K562 (cell line): ENCODE measurements around the gene SLC26A1. TPM values are rescaled to one million over a fixed set of nuclear protein-coding genes. Genes with fewer than 3 reads are reported as not detected.

Experiments
- ATF1 ChIP-seq, 2 experiments: fragments of 450-650 bp in 1 of 2; IDR thresholded peaks; 2 replicates each; pipeline ENCODE4 v1.6.1; 2016; ENCODE audit warnings: missing compliant biosample characterization in 1 of 2, missing genetic modification characterization in 1 of 2
- BCL6 ChIP-seq: fragments of 250-450 bp; sonication (Bioruptor Pico); IDR thresholded peaks from 2 replicates; pipeline ENCODE4 v1.4.0; 2020
- BRD4 ChIP-seq: fragments of 200-600 bp; sonication (generic); IDR thresholded peaks from 2 replicates; pipeline ENCODE4 v1.6.1; 2017; ENCODE audit warnings: inconsistent platforms
- CREM ChIP-seq: IDR thresholded peaks from 2 replicates; pipeline ENCODE4 v1.6.1; 2014; ENCODE audit warnings: antibody characterized with exemption, low read depth
- HBP1 ChIP-seq: fragments of 450-650 bp; formaldehyde crosslinking; IDR thresholded peaks from 2 replicates; pipeline ENCODE4 v1.4.0; 2022; ENCODE audit warnings: missing genetic modification characterization
- PPARD ChIP-seq: fragments of 250-450 bp; sonication (Bioruptor Pico); IDR thresholded peaks from 2 replicates; pipeline ENCODE4 v1.8.0; 2022; ENCODE audit warnings: inconsistent platforms, mild to moderate bottlenecking, moderate library complexity
- TAF7 ChIP-seq: fragments of 450-650 bp; IDR thresholded peaks from 2 replicates; pipeline ENCODE4 v1.6.1; 2016; ENCODE audit warnings: missing genetic modification characterization, missing compliant biosample characterization
- TCFL5 ChIP-seq: fragments of 250-450 bp; sonication (Bioruptor Pico); conservative IDR thresholded peaks from 2 replicates; pipeline ENCODE4 v1.6.1; 2021; ENCODE audit warnings: mild to moderate bottlenecking, moderate library complexity, matching md5 sums
- ZBTB5 ChIP-seq: fragments of 450-650 bp; IDR thresholded peaks from 2 replicates; pipeline ENCODE4 v1.6.1; 2017; ENCODE audit warnings: antibody characterized with exemption
- ZNF830 ChIP-seq: fragments of 250-450 bp; sonication (Bioruptor Pico); IDR thresholded peaks from 2 replicates; pipeline ENCODE4 v1.5.0; 2021; ENCODE audit warnings: mild to moderate bottlenecking
- polyA plus RNA-seq, 8 experiments: library from polyadenylated mRNA; depleted of rRNA in 4 of 8; stranded (reverse) in 5 of 8; unstranded in 3 of 8; fragments of >200 nt; fragmentation: Nextera tagmentation in 2 of 8; fragmentation: Illumina TruSeq in 1 of 8; extraction: Ambion mirVana in 2 of 8; extraction: Trizol in 1 of 8; gene quantifications; 2 replicates each; pipeline versions ENCODE4 v1.2.1 to v1.2.3, GENCODE V29; 2011 to 2014; ENCODE audit warnings: inconsistent platforms in 1 of 8, missing spikeins in 1 of 8
- total RNA-seq, 7 experiments: library from RNA; depleted of rRNA in 6 of 7; stranded (reverse); fragments of >200 nt in 6 of 7; fragmentation: Illumina TruSeq in 2 of 7; extraction: Trizol in 2 of 7; gene quantifications; 2 replicates each; pipeline versions ENCODE4 v1.2.1 to v1.2.3, GENCODE V29; 2011 to 2021; ENCODE audit warnings: low replicate concordance in 1 of 7

Gene SLC26A1
- total and polyA plus RNA-seq, 9 of the 15 experiments (the other 6 are each of a cell fraction or from before 2014, with no cell fraction given) = 0.11 to 4.2 (median 0.95) TPM

DNA sequence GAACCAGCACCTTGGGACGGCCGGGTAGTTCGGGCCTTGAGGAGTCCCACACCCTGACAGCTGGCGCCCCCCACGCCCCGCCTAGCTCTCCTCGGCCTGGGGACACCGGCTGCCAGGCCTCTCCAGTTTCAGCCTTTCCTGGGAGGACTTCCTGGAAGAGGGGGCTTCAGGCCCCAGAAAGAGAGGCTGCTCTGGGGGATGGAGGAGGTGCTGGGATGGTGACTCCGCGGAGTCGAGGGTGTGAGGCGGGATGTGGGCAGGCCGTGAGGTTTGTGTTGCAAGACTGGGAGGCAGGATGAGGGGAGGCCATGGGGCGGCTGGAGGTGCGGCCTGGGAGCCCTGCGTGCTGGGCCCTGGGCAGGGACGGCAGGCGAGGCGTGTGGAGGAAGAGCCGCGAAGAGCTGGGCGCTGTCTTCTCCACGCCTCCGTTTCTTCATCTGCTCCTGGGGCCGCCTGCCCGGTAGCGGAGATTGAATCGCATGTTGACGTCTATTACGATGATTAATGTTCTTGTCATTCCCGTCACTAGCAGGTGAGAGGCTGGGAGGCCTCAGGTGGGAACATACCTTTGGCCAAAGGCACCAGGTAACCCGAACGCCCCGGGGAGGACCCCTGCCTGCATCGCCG lies 17.3 kb upstream of the SLC26A1 start (continued):
- TF ChIP-seq HBP1 (no peak), ZBTB5 (no peak), BRD4 (no peak), BCL6 (CRISPR knock-in tag) (no peak), TCFL5 (CRISPR knock-in tag) (no peak), CREM (no peak), PPARD (no peak), ATF1 (CRISPR knock-in tag; IDR thresholded peaks at IDR 0.05) (no peak), ATF1 (tag; IDR thresholded peaks at IDR 0.05) (peak; percentile 19; the same call in 1 of the 2 replicates), TAF7 (tag) (no peak), ZNF830 (CRISPR knock-in tag) (peak; percentile 44; the same call in 1 of the 2 replicates)
